IPS-20b (cell line): ENCODE measurements around the gene TMEM245.

Source experiments
- H3K27ac ChIP-seq: one replicate; pipeline ENCODE4 v1.5.1; 2013; ENCODE audit warnings: low read length
- H3K27me3 ChIP-seq: 2 replicates; pipeline ENCODE4 v1.6.1; 2013; ENCODE audit warnings: mild to moderate bottlenecking, low read length, inconsistent platforms; ENCODE audit not compliant: insufficient read depth
- H3K36me3 ChIP-seq: 2 replicates; pipeline ENCODE4 v1.6.1; 2013; ENCODE audit warnings: low read depth, mild to moderate bottlenecking, inconsistent platforms, low read length, moderate library complexity; ENCODE audit not compliant: insufficient read depth
- H3K4me1 ChIP-seq: 2 replicates; pipeline ENCODE4 v1.6.1; 2013; ENCODE audit warnings: mild to moderate bottlenecking, control low read depth, inconsistent platforms, low read length, moderate library complexity; ENCODE audit not compliant: insufficient read depth
- H3K4me3 ChIP-seq: 2 replicates; pipeline ENCODE4 v1.5.1; 2013; ENCODE audit warnings: mild to moderate bottlenecking, low read length, inconsistent platforms
- H3K9ac ChIP-seq: 2 replicates; pipeline ENCODE4 v1.6.1; 2013; ENCODE audit warnings: low read depth, mild to moderate bottlenecking, inconsistent platforms, low read length, moderate library complexity
- H3K9me3 ChIP-seq: 2 replicates; pipeline ENCODE4 v1.6.1; 2013; ENCODE audit warnings: mild to moderate bottlenecking, low read depth, low read length, inconsistent platforms; ENCODE audit not compliant: insufficient read depth

Gene TMEM245

DNA sequence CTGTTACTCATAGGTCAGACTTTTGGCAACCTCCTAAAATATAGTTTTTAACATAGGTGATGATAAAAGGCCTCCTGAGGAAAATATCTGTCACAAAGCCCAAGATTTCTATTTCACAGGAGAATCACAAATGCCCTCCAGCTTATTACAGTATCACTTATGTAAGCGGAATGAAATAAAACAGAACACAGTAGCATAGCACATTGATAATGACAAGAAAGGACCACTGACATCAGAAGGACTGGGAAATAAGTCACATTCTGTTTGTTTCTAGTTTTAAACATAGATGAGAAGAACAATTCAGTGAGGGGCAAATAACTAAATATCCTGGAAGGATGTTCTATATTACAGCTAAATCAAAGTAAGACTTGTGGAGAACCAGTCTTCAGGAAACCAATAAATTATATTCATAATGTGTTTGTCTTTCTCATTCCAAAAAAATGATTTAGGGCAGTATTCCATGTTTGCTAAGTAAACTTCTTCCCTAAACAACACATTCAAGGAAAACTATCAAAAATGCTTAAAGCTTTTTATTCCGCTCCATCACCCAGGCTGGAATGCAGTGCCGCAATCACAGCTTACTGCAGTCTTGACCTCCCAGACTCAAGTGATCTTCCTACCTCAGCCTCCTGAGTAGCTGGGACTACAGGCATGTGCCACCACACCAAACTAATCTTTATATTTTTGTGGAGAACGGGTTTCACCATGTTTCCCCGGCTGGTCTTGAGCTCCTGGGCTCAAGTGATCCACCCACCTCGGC is 85.6 kb downstream of the TMEM245 start:
- Histone ChIP-seq H3K36me3 (peaks cover 82% of the 10 kb centered on the region), H3K27me3 (no peaks in the 10 kb centered on the region), H3K4me1 (no peaks in the 10 kb centered on the region), H3K9ac (no peak overlapping the region), H3K9me3 (no peaks in the 10 kb centered on the region), H3K27ac (no peak overlapping the region), H3K4me3 (no peak overlapping the region)

DNA sequence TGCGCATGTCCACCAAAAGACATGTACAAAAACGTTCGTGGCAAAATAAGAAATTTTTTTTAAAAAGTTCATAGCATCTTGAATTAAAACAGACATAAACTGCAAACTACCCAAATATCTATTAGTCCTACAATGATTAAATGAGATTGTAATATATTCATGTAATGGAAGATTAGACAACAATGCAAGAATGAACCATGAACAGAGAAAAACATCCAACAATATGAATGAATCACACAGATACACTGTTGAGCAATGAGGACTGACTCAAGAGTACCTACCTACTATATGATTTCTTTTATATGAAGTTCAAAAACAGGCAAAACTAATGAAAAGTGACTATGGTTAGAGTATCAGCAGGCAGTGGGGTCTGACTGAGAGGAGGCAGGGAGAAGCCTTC is 88.5 kb downstream of the TMEM245 start:
- H3K9me3 ChIP-seq, result no peaks in the 10 kb centered on the region
- H3K4me1 ChIP-seq, result no peaks in the 10 kb centered on the region
- no peaks in the 10 kb centered on the region for H3K27me3 ChIP-seq
- no peak overlapping the region for H3K27ac ChIP-seq
- peaks cover 62% of the 10 kb centered on the region for H3K36me3 ChIP-seq
- H3K4me3 ChIP-seq, result no peak overlapping the region
- no peak overlapping the region for H3K9ac ChIP-seq

DNA sequence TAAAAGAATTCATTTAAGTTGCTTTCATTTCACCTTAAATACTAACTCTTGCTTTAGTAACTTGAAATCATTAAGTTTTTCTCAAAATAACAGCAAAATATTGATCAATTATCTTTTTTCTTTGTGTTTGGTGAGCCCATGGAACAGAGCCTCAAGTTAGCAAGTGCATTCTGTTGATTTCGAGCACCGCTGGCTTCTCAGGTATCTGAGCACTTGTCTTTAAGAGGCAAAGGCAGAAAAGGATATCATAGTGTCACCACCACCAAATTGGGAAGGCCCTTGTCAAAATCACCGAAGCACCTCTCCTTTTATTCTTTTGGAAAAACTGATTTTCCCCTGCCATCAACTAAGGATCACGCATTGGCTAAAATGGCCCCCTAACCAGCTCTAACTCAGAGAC is 89.3 kb downstream of the TMEM245 start:
- Histone ChIP-seq H3K36me3 (peaks cover 63% of the 10 kb centered on the region), H3K27ac (no peak overlapping the region), H3K9ac (no peak overlapping the region), H3K4me1 (no peaks in the 10 kb centered on the region), H3K9me3 (no peaks in the 10 kb centered on the region), H3K27me3 (no peaks in the 10 kb centered on the region), H3K4me3 (no peak overlapping the region)

DNA sequence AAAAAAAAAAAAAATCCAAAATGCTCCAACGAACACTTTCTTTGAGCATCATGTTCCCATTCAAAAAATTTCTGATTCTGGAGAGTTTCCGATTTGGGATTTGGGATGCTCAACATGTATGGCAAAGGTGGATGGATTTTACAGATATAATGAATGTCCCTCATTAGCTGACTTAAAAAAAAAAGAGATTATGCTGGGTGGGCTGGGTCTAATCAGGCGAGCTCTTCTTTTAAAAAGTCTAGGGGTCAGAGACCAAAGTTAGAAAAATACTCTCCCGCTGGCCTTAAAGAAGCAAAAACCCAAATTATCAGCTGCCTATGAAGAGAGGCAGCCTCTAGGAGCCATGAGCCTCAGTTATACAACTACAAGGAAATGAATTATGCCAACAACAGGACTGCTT is 91.3 kb downstream of the TMEM245 start:
- Histone ChIP-seq H3K4me1 (no peaks in the 10 kb centered on the region), H3K36me3 (peaks cover 55% of the 10 kb centered on the region), H3K27ac (no peak overlapping the region), H3K4me3 (no peak overlapping the region), H3K9me3 (no peaks in the 10 kb centered on the region), H3K27me3 (no peaks in the 10 kb centered on the region), H3K9ac (no peak overlapping the region)

DNA sequence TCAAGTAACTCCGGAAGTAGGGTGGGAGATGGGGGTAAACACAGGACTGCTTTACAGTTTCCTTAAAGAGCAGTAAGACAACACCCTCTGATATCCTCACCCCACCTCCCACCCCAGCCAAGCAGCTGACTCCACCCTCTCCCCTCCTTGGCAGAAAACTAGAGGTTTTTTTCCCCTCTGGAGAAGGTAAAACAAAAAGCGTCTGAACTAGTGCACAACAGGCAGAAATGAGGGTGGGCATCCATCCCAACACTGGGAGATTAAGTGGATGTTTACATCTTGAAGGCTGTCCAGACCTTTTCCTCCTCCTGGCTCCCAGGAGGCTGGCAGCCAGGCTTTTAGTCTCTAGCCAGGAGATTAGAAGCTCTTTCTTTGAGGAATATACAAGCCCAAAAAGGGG is 92.6 kb downstream of the TMEM245 start:
- H3K9ac ChIP-seq, result no peak overlapping the region
- peaks cover 44% of the 10 kb centered on the region for H3K36me3 ChIP-seq
- H3K27me3 ChIP-seq, result no peaks in the 10 kb centered on the region
- H3K27ac ChIP-seq, result no peak overlapping the region
- H3K4me3 ChIP-seq, result no peak overlapping the region
- no peaks in the 10 kb centered on the region for H3K9me3 ChIP-seq
- H3K4me1 ChIP-seq, result no peaks in the 10 kb centered on the region

DNA sequence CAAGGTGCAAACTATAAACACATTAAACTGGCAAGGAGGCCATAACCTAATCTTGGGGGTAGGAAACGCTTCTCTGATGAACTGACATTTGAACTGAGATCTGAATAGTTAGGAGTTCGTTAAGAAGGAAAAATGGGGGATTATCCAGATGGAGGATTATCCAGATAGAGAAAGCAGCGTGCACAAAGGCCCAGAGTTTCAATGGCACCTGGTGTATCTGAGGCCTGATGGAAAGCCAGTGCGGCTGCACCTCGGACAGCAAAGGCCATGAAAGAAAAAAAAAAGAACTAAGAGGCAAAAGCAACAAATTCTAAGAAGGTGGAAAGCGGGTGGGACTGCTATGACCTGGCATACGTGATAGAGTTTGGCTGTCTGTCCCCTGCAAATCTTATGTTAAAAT is 93.4 kb downstream of the TMEM245 start:
- no peak overlapping the region for H3K4me3 ChIP-seq
- H3K4me1 ChIP-seq, result no peaks in the 10 kb centered on the region
- no peaks in the 10 kb centered on the region for H3K27me3 ChIP-seq
- H3K36me3 ChIP-seq, result peaks cover 41% of the 10 kb centered on the region; the same call in 1 of the 2 replicates
- H3K9ac ChIP-seq, result no peak overlapping the region
- no peaks in the 10 kb centered on the region for H3K9me3 ChIP-seq
- H3K27ac ChIP-seq, result no peak overlapping the region

DNA sequence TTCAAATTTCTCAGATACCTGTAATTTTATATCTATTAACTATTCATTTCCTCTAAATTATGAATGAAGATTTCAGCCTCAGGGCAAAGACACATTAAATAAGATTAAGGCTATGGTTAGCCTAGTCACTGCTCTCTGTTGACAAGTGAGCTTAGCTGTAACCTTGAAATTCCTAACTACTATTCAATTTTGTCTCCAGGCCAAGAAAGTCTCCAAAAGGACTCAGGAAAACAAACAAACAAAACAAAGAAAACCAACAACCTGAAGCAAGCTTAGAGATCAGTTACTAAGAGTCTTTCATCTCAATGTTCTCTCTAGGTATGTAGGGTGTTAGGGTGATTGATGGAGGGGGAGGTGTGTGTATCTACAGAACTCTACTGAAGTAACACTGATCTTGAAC is 96.9 kb downstream of the TMEM245 start:
- Histone ChIP-seq H3K4me1 (no peaks in the 10 kb centered on the region), H3K27me3 (no peaks in the 10 kb centered on the region), H3K9me3 (no peaks in the 10 kb centered on the region), H3K4me3 (no peak overlapping the region), H3K9ac (no peak overlapping the region), H3K36me3 (peaks cover 46% of the 10 kb centered on the region), H3K27ac (no peak overlapping the region)

DNA sequence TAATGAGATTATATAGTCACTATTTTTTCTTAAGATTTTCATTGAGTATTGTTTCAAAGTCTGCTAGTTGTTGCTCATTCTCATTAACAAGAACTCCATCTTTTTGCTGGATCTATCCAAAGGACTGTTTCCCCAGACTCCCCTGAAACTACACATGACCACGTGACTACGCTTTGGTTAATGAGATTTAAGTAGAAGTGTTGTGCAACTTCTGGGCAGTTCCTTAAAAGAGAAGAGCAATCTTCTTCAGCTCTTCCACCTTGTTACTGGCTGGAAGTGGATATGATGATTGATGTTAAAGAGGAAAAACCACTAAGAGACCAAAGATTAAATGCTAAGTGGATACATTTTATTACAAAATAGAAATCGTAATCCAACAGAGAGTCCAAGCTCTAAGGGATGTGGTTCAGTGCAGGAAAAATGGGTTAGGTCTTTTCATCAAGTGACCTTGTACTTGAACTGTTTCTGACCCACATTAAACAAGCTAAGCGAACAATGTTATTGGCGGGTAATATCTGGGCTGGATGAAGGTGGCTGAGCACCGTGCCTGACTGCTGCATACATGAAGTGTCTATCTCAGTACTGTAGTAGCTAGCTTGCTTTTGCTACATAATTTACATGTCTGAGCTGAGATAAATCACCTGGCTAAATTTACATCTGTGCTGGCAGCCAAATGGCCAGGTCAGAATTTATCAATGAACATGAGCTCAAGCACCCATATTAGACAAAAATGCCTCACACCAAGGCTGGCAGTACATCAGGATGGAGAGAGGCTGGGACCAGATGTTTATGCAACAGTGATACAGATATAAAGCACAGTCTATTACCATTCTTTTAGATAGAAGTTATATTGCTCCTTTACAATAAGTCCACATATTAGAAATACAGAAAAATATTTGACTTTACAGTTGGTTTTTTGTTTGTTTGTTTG is 98.9 kb downstream of the TMEM245 start:
- H3K9me3 ChIP-seq, result no peaks in the 10 kb centered on the region
- H3K9ac ChIP-seq, result no peak overlapping the region
- no peaks in the 10 kb centered on the region for H3K4me1 ChIP-seq
- H3K4me3 ChIP-seq, result no peak overlapping the region
- H3K27ac ChIP-seq, result no peak overlapping the region
- H3K27me3 ChIP-seq, result no peaks in the 10 kb centered on the region
- peaks cover 44% of the 10 kb centered on the region for H3K36me3 ChIP-seq

DNA sequence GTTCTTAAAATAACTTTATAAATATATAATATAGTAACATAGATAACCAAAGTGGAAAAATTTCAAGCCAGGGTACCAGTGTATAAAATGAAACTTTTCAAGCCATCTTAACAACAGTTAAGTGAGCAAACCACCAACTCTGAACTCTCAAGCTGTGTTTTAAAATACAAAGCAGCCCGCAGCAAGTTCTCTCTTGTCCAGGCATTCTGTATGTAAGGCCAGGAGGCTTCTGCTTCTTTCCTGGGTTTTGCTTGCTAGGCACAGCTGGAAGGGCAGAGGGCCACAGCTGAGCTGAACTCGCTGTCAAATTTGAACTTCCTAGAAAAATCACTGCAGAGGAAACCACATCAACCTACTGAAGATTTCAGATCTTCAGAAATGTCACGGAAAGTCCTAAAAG is 99.6 kb downstream of the TMEM245 start:
- no peaks in the 10 kb centered on the region for H3K27me3 ChIP-seq
- H3K9me3 ChIP-seq, result no peaks in the 10 kb centered on the region
- no peak overlapping the region for H3K9ac ChIP-seq
- no peak overlapping the region for H3K4me3 ChIP-seq
- no peaks in the 10 kb centered on the region for H3K4me1 ChIP-seq
- H3K36me3 ChIP-seq, result peaks cover 40% of the 10 kb centered on the region
- no peak overlapping the region for H3K27ac ChIP-seq

DNA sequence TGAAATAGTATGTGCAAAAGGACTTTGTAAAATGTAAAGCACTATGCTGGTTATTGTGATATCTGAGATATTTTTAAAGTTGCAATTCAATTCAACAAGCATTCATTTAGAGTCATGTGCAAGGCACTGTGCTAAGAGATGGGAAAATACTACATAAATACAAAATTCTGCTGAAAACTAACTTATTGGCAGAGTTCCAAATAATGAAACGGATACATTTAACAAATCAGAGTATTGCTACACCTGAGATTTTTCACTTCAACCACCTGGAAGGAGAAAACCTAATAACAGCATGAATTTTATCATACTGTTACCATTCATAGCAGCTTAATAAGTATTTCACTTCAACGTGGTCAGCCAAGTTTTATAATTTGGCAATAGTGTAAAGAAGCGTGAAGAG is 100.3 kb downstream of the TMEM245 start:
- no peaks in the 10 kb centered on the region for H3K27me3 ChIP-seq
- peaks cover 1% of the 10 kb centered on the region; the same call in 1 of the 2 replicates for H3K4me1 ChIP-seq
- no peak overlapping the region for H3K9ac ChIP-seq
- no peak overlapping the region for H3K4me3 ChIP-seq
- H3K27ac ChIP-seq, result no peak overlapping the region
- peaks cover 35% of the 10 kb centered on the region for H3K36me3 ChIP-seq
- H3K9me3 ChIP-seq, result no peaks in the 10 kb centered on the region

DNA sequence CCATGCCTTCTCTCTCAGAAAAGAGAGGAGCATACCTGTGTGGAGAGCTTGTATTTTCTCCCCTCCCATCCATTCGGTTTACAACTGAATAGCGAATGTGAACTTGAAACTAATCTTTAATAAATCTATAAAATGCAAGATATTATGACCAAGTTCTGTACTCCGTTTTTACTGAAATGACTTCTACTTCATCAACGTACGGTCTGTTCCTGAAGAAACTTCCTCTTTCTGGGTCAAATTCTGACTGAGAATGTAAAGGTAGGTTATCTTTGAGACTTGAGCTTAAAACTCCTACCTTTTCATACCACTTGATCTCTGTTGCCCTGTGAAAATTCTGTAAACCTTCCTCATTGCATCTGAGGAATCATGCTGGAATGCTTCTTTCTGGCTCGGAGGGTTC is 102.3 kb downstream of the TMEM245 start:
- Histone ChIP-seq H3K4me1 (peaks cover 6% of the 10 kb centered on the region), H3K36me3 (peaks cover 30% of the 10 kb centered on the region), H3K9ac (no peak overlapping the region), H3K4me3 (no peak overlapping the region), H3K27me3 (peaks cover under 1% of the 10 kb centered on the region; the same call in 1 of the 2 replicates), H3K27ac (no peak overlapping the region), H3K9me3 (no peaks in the 10 kb centered on the region)

DNA sequence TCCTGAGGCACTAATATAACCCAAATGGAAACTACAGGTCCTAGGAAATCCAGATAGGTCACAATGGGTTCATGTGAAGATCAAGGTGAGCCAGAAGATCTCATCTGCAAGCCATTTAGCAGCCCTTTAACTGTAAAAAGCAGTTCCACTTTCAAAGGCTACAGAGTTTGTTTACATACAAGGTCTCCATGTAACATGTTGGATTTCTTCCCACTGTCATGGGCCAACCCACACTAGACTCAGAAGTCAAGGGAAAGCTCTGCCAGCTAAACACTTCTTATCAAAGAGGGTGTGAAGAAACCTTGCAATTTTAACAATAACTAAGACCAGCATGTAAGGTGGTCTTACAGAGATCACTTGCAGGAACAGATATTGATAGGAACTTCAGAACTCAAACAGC is 102.7 kb downstream of the TMEM245 start:
- H3K9ac ChIP-seq, result no peak overlapping the region
- H3K36me3 ChIP-seq, result peaks cover 28% of the 10 kb centered on the region
- H3K27me3 ChIP-seq, result peaks cover 5% of the 10 kb centered on the region
- H3K9me3 ChIP-seq, result no peaks in the 10 kb centered on the region
- H3K27ac ChIP-seq, result no peak overlapping the region
- H3K4me3 ChIP-seq, result no peak overlapping the region
- peaks cover 6% of the 10 kb centered on the region for H3K4me1 ChIP-seq
